Mucosa of descending colon (tissue), 3 donors: ENCODE data around the gene GLB1L3. TPM values are rescaled to one million over a fixed set of nuclear protein-coding genes. Genes with fewer than 3 reads are reported as not detected.

ENCODE experiments used
- ATAC-seq: fragments of 200-7000 bp; cut with Tn5 transposase; one replicate; pipeline ENCODE4 v1.9.1; 2020; ENCODE audit warnings: mild to moderate bottlenecking, moderate library complexity
- DNase-seq, 3 donors: peaks; one replicate each; pipeline ENCODE4 v3.0.0-alpha.2; 2020
- H3K36me3 ChIP-seq: fragments of 200-600 bp; one replicate; pipeline ENCODE4 v1.8.0; 2021; ENCODE audit warnings: low read depth, mild to moderate bottlenecking
- H3K4me1 ChIP-seq: fragments of 200-600 bp; one replicate; pipeline ENCODE4 v1.8.0; 2021; ENCODE audit warnings: low read depth, mild to moderate bottlenecking
- H3K4me3 ChIP-seq: fragments of 200-600 bp; one replicate; pipeline ENCODE4 v1.8.0; 2021; ENCODE audit warnings: mild to moderate bottlenecking
- H3K9me3 ChIP-seq: fragments of 200-600 bp; one replicate; pipeline ENCODE4 v1.8.0; 2021; ENCODE audit warnings: mild to moderate bottlenecking
- CTCF ChIP-seq: fragments of 200-600 bp; IDR thresholded peaks from one replicate; pipeline ENCODE4 v1.8.0; 2022; ENCODE audit warnings: antibody characterized with exemption, mild to moderate bottlenecking
- intact Hi-C, 2 donors: fragments of 100-400 bp; cut with DNase I in 1 of 2; cut with micrococcal nuclease in 1 of 2; formaldehyde crosslinking; loops; one replicate each; pipeline versions ENCODE4 v1.11.0 to v1.11.1; 2022; cut with DNase I, micrococcal nuclease
- total RNA-seq, 3 donors: library from RNA; stranded (reverse); fragmentation: NEBNext Ultra II Directional in 2 of 3; extraction: Animal tissue kit (Norgen Biotek cat#: 25700) in 2 of 3; gene quantifications; one replicate each; pipeline versions ENCODE4 v1.2.1 to v1.2.4, GENCODE V29; 2021 to 2023
- donor health status: DM: no; HTN: no; CAD: no; lungs with moderate emphysema.
- donor health status: DM: no; HTN: no; CAD: no.
- donor health status: DM: no; HTN: yes; CAD: no.

The GLB1L3 gene
- total RNA-seq, 3 donors from 2014 or later = 0.09 TPM; not detected in 2

DNA sequence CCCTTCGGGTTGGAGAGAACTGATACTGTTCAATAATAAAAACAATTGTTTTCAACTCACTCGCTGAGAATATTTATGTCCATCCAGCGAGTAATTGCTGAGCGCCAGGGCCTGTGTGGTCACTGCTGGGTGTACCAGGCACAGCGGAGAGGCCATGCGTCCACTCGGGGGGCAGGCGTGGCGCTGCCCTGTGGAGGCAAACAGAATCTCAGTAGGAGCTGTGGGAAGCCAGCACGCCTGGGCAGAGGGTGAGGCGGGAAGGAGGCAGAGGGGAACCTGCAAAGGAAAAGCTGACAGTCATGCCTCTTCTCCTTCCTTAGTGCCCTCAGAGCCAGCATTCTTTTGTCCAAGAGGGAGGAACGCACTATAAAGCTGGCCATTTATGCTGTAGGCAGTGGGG, 11.4 kb downstream of the GLB1L3 start:
- H3K9me3 ChIP-seq = no peaks in the 10 kb centered on the region
- ATAC-seq = no peak
- no peaks in the 10 kb centered on the region for H3K4me1 ChIP-seq
- TF ChIP-seq CTCF = no peak
- intact Hi-C loops = no loop called here
- no peak overlapping the region for H3K4me3 ChIP-seq
- DNase-seq = no peak
- H3K36me3 ChIP-seq = no peaks in the 10 kb centered on the region

DNA sequence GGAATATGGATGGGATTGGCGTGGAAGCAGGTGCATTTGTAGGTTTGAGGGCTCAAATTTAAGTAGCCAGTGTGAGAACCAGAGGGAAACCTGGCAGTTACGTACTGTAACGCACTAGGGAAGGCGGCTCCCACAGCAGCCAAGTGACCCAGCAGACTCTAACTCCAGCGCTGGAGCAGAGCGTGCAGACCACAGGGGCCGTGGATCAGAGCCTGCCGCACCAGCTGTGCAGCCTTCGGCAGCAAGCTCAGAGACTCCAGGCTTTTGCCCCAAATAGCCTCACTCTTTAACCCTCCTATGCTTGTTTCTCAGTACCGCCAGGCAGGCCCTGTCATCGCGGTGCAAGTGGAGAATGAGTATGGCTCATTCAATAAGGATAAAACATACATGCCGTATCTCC, 12.3 kb downstream of the GLB1L3 start:
- no peaks in the 10 kb centered on the region for H3K36me3 ChIP-seq

GRCh38 chr11:134289167-134289566, 13.0 kb downstream of the GLB1L3 start:
- Histone ChIP-seq H3K4me1 (no peaks in the 10 kb centered on the region), H3K9me3 (no peaks in the 10 kb centered on the region), H3K36me3 (no peaks in the 10 kb centered on the region), H3K4me3 (no peak overlapping the region)
- DNase-seq (no peak), ATAC-seq (no peak)
- intact Hi-C loops = no loop called here
- no peak for TF ChIP-seq CTCF

More for the DNA sequence above, 12.3 kb downstream of the GLB1L3 start:
- Histone ChIP-seq H3K4me1 (no peaks in the 10 kb centered on the region), H3K9me3 (no peaks in the 10 kb centered on the region), H3K4me3 (no peak overlapping the region)
- no peak for DNase-seq
- no peak for ATAC-seq
- intact Hi-C loops = no loop called here
- TF ChIP-seq CTCF = no peak

DNA sequence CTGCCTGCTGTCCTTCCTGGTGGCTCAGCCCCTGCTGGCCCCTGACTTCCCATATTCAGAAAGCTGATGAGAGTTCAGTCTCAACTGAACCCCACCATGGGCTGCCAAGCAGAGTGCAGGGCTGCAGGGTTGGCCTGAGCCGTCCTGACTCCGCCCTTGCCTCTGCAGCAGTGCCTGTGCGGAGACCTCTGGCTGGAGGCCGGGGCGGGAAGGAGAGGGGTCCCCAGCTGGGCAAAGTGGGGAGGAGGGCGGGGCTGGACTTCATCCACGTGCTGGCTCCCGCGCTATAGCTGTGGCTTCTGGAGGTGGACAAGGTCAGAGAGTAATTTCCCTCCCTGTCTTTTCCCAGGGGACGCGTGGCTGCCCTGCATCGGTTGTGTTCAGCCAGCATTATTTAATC, 13.6 kb downstream of the GLB1L3 start:
- DNase-seq = no peak
- no peak overlapping the region for H3K4me3 ChIP-seq
- no peak for TF ChIP-seq CTCF
- intact Hi-C loops = no loop called here
- no peaks in the 10 kb centered on the region for H3K4me1 ChIP-seq
- ATAC-seq = no peak
- no peaks in the 10 kb centered on the region for H3K9me3 ChIP-seq
- H3K36me3 ChIP-seq = no peaks in the 10 kb centered on the region

- H3K4me1 ChIP-seq = no peaks in the 10 kb centered on the region
- intact Hi-C loops = no loop called here
- ATAC-seq (no peak), DNase-seq (no peak)
- no peaks in the 10 kb centered on the region for H3K9me3 ChIP-seq
- H3K36me3 ChIP-seq = no peaks in the 10 kb centered on the region
- no peak for TF ChIP-seq CTCF
- H3K4me3 ChIP-seq = no peak overlapping the region
Measured at GRCh38 chr11:134290646-134291045, 14.5 kb downstream of the GLB1L3 start.

- H3K4me1 ChIP-seq = no peaks in the 10 kb centered on the region
- H3K9me3 ChIP-seq = no peaks in the 10 kb centered on the region
- no peak overlapping the region for H3K4me3 ChIP-seq
- H3K36me3 ChIP-seq = no peaks in the 10 kb centered on the region
- intact Hi-C loops = no loop called here
- DNase-seq (no peak), ATAC-seq (no peak)
- no peak for TF ChIP-seq CTCF
Measured at GRCh38 chr11:134291196-134291595, 15.0 kb downstream of the GLB1L3 start.
